C4-2B (cell line): ENCODE results near the gene FGF12.

ENCODE experiments used
- CTCF ChIP-seq: fragments of 450-650 bp; conservative IDR thresholded peaks from 2 replicates; pipeline ENCODE4 v1.5.1; 2017; ENCODE audit warnings: mild to moderate bottlenecking
- ZFX ChIP-seq: fragments of 450-650 bp; IDR thresholded peaks from 2 replicates; pipeline ENCODE4 v1.6.1; 2017

- TF ChIP-seq CTCF: no peak
- TF ChIP-seq ZFX: no peak
Observed at GRCh38 chr3:192435241-192435640, 292.1 kb downstream of the FGF12 start.
